ENCODE results near the gene WFDC10A. TPM values are rescaled to one million over a fixed set of nuclear protein-coding genes. Genes with fewer than 3 reads are reported as not detected.

The WFDC10A gene
- total RNA-seq, 2 donors from 2014 or later: not detected

DNA sequence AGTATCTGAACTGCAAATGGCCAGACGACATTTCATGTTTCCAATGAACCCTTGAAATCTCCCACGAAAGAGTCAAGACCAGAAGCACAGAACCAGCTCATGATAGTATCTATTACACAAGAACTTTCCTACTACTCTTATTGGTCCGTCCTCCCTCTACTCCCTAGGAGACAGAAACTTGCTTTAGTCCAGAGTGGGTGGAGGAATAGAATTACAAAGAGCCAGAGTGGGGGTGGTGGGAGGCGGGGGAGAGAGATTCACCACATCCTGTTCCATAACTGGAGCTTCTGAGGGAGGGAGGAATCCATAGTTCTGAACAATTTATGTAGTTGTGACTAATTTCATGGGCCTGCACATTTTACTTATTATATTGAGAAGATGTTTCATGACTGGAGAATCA lies 18.5 kb upstream of the WFDC10A start:
- DNase-seq (ENCODE audit: low spot score): no peak
- H3K36me3 ChIP-seq: no peaks in the 10 kb centered on the region
- no peak overlapping the region for H3K27ac ChIP-seq
- 40% methylated on average over 4 of the region's 4 CpGs for WGBS
- H3K4me1 ChIP-seq (replicated peaks): no peaks in the 10 kb centered on the region
- H3K4me3 ChIP-seq: no peak overlapping the region
- intact Hi-C loops (cut with DNase I): no loop called here
- TF ChIP-seq POLR2AphosphoS5 (IDR thresholded peaks at IDR 0.05): no peak
- no peak for TF ChIP-seq POLR2A (IDR thresholded peaks at IDR 0.05)
- TF ChIP-seq, protein P1, sequence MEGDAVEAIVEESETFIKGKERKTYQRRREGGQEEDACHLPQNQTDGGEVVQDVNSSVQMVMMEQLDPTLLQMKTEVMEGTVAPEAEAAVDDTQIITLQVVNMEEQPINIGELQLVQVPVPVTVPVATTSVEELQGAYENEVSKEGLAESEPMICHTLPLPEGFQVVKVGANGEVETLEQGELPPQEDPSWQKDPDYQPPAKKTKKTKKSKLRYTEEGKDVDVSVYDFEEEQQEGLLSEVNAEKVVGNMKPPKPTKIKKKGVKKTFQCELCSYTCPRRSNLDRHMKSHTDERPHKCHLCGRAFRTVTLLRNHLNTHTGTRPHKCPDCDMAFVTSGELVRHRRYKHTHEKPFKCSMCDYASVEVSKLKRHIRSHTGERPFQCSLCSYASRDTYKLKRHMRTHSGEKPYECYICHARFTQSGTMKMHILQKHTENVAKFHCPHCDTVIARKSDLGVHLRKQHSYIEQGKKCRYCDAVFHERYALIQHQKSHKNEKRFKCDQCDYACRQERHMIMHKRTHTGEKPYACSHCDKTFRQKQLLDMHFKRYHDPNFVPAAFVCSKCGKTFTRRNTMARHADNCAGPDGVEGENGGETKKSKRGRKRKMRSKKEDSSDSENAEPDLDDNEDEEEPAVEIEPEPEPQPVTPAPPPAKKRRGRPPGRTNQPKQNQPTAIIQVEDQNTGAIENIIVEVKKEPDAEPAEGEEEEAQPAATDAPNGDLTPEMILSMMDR (IDR thresholded peaks at IDR 0.05): no peak
- no peaks in the 10 kb centered on the region for H3K9me3 ChIP-seq
- no peaks in the 10 kb centered on the region for H3K27me3 ChIP-seq (replicated peaks; ENCODE audit: insufficient read depth)

DNA sequence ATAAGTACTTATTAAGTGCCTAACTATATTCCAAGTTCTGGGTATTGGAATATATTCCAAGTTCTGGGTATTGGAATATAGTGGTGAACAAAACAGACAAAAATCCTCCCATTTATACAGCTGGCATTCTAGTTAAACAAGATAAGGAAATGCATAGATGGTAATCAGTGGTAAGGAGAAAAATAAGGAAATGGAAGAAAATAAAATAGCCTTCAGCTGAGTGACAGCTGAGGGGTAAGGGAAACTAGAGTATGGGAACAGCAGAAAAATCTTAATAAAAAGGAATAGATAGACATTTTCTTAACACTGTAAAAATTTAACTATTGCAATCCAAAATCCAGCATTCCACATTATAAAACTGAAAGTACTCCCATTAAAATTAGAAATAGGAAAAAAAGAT lies 17.2 kb upstream of the WFDC10A start:
- Histone ChIP-seq H3K36me3 (no peaks in the 10 kb centered on the region), H3K4me3 (no peak overlapping the region), H3K27me3 (replicated peaks; ENCODE audit: insufficient read depth) (no peaks in the 10 kb centered on the region), H3K9me3 (no peaks in the 10 kb centered on the region), H3K27ac (no peak overlapping the region), H3K4me1 (replicated peaks) (no peaks in the 10 kb centered on the region)
- intact Hi-C loops (cut with DNase I): no loop called here
- TF ChIP-seq POLR2A (IDR thresholded peaks at IDR 0.05) (no peak), POLR2AphosphoS5 (IDR thresholded peaks at IDR 0.05) (no peak)
- TF ChIP-seq, protein P1 (IDR thresholded peaks at IDR 0.05): no peak
- no peak for DNase-seq (ENCODE audit: low spot score)

DNA sequence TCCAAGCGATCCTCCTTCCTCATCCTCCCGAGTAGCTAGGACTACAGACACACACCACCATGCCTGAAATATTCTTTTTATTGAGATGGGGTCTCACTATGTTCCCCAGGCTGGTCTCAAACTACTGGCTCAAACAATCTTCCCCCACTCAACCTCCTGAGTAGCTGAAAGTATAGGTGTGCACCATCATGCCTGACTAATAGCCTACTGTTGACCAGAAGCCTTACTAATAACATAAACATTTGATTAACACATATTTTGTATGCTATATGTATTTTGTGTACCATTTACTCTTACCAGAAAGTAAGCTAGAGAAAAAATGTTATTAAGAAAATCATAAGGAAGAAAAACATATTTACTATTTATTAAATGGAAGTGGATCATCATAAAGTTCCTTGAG lies 11.9 kb upstream of the WFDC10A start:
- TF ChIP-seq POLR2A (IDR thresholded peaks at IDR 0.05) (no peak), POLR2AphosphoS5 (IDR thresholded peaks at IDR 0.05) (no peak)
- TF ChIP-seq, protein P1 (IDR thresholded peaks at IDR 0.05): no peak
- Histone ChIP-seq H3K4me1 (replicated peaks) (no peaks in the 10 kb centered on the region), H3K9me3 (no peaks in the 10 kb centered on the region), H3K27ac (no peak overlapping the region), H3K4me3 (no peak overlapping the region), H3K27me3 (replicated peaks; ENCODE audit: insufficient read depth) (no peaks in the 10 kb centered on the region), H3K36me3 (no peaks in the 10 kb centered on the region)
- 98% methylated on average over 2 of the region's 2 CpGs for WGBS
- intact Hi-C loops (cut with DNase I): no loop called here
- no peak for DNase-seq (ENCODE audit: low spot score)

DNA sequence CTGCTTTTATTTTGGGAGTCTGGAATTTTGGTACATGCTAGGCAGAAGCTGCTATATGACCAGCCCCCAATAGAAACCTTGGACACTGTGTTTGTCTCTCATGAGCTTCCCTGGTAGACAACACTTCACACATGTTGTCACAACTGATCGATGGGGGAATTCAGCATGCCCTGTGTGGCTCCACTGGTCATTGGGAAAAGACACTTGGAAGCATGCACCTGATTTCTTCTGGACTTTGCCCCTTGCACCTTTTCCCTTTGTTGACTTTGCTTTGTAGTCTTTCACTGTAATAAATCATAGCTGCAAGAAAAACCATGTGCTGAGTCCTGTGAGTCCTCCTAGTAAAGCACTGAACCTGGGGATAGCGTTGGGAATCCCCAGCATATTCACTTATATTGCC lies 7.9 kb upstream of the WFDC10A start:
- TF ChIP-seq POLR2AphosphoS5 (IDR thresholded peaks at IDR 0.05) (no peak), POLR2A (IDR thresholded peaks at IDR 0.05) (no peak)
- TF ChIP-seq, protein P1 (IDR thresholded peaks at IDR 0.05): no peak
- Histone ChIP-seq H3K4me3 (no peak overlapping the region), H3K27ac (no peak overlapping the region), H3K36me3 (no peaks in the 10 kb centered on the region), H3K4me1 (replicated peaks) (no peaks in the 10 kb centered on the region), H3K9me3 (no peaks in the 10 kb centered on the region), H3K27me3 (replicated peaks; ENCODE audit: insufficient read depth) (no peaks in the 10 kb centered on the region)
- WGBS: 56% methylated on average over 2 of the region's 2 CpGs
- DNase-seq (ENCODE audit: low spot score): no peak
- intact Hi-C loops (cut with DNase I): no loop called here

DNA sequence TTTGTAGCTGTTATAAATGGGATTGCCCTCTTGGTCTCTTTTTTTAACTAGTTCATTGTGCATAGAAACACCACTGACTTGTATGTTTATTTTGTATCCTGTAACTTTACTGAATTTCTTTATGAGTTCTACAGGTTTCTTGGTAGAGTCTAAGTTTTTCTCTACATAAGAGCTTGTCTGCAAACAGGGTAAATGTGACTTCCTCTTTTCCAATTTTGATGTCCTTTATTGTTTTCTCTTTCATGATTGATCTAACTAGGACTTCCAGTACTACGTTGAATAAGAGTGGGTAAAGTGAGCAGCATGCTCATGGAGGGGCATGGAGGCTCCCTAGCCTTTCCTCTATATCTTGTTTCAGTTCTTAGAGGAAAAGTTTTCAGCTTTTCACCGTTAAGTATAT lies 3.0 kb upstream of the WFDC10A start:
- WGBS: 68% methylated on average over 2 of the region's 2 CpGs
- TF ChIP-seq, protein P1 (IDR thresholded peaks at IDR 0.05): no peak
- DNase-seq (ENCODE audit: low spot score): no peak
- H3K27ac ChIP-seq: no peak overlapping the region
- H3K4me1 ChIP-seq (replicated peaks): no peaks in the 10 kb centered on the region
- H3K4me3 ChIP-seq: no peak overlapping the region
- no peaks in the 10 kb centered on the region for H3K27me3 ChIP-seq (replicated peaks; ENCODE audit: insufficient read depth)
- intact Hi-C loops (cut with DNase I): no loop called here
- H3K36me3 ChIP-seq: no peaks in the 10 kb centered on the region
- H3K9me3 ChIP-seq: no peaks in the 10 kb centered on the region
